HG03045 (cell line): Measurements from ENCODE around the gene CIROP.
"Not testable (repeated sequence)": the region's sequence is repeated elsewhere in the genome, so short reads cannot be mapped to it uniquely, and the experiment has no call there.

Experiments used
- ATAC-seq: cut with Tn5 transposase; IDR thresholded peaks from one replicate; pipeline ENCODE4 v1.9.1; 2021; ENCODE audit warnings: mild to moderate bottlenecking, moderate library complexity; ENCODE audit not compliant: unreplicated experiment

The CIROP gene

DNA sequence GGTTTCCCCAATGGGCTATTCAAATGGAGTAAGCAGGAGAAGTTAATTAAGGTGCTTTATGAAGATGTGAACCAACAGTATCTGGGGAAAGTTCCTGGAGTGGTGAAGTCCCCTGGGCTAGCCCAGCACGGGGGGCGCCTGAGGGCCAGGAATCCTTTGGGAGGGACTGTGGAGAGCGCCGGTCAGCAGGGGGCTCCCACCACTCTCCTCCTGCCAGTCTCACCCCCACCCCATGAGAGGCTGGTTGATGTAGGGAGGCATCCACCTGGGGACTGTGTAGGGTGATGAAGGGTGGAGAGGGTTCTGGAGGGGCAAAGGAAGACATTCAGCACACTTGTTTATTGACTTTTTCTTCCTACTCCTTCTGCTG is 9.9 kb upstream of the CIROP start:
- no peak for ATAC-seq

DNA sequence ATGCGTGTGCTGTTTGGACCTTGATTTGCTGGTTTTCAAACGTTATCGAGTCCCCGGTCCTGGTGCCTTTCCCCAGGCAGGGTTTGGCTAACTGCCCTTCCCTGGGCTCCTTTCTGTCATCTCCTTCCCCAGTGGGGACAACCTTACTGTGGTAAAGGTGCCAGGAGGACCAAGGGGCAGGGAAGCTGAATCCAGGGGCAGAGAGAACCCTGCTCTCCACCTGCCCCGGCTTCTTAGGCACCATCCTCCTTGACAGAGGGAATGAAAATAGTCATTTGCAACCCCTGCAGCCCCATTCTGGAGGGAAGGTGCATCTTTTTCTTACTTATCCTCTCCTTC is 9.3 kb upstream of the CIROP start:
- ATAC-seq = no peak

DNA sequence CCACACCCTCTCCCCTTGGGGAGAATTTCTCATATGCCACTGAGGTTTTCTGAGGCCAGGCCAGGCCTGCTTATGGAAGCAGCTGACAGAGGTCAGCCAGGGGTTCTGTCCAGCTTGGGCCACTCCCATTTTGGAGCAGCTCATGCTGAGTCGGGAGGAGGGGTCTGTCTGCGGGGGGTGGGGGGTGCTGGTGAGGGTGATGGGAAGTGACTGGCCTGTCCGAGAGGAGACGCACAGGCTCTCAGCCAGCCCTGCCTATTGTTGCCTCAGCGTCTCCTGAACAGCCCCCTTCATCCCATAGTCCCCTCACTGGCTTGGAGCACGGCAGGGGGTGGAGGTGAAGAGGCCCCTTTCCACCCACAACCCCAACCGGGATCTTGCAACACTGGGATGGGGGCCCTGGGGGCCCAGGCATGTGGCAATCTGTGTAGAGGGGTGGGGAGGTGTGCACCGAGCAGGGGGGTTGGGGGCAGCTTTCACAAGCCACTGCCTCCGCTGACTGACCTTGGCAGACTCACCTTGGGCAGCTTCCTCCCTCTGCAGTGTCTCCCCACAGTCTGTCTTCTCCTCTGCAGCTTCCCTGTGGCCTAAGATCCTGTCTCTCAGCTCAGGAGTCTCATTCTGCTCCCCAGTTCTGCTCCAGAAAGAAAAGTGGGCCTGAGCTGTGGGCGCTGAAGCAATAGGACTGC is 8.8 kb upstream of the CIROP start:
- no peak for ATAC-seq

DNA sequence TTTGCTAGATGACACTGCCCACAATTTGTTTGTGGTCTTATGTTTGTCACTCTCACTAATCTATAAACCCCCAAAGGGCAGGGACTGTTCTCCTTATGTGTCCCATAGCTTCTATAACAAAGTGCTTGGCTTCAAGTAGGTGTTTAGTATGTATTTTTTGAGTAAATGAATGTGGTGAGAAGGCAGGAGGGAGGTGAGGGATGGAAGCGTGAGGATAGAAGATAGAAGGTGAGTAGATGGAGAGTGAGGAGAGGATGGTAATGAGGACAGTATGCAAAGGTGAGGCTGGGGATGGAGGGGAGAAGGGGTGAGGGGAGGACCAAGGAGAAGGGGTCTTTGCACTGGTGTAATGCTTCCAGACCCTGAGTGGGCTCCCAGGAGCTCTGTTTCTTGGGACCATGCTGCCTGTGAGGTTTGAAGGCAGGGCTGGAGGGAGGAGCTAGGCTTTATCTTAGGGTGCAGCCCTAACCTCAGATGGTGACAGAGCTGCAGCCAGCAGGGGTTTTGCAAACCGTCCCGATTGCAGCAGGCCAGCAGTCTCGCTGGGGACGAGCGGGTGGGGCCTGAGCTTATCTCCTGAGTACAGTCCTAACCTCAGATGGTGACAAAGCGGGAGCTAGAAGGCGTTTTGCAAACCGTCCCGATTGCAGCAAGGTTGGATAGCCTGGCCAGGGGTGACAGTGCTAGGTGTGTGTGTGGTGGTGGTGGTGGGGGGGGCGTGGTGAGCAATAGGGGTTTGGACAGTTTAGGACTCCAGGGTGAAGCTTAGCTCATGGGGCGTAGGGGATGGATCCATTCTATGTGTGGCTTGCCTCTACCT is 7.8 kb upstream of the CIROP start:
- no peak for ATAC-seq

DNA sequence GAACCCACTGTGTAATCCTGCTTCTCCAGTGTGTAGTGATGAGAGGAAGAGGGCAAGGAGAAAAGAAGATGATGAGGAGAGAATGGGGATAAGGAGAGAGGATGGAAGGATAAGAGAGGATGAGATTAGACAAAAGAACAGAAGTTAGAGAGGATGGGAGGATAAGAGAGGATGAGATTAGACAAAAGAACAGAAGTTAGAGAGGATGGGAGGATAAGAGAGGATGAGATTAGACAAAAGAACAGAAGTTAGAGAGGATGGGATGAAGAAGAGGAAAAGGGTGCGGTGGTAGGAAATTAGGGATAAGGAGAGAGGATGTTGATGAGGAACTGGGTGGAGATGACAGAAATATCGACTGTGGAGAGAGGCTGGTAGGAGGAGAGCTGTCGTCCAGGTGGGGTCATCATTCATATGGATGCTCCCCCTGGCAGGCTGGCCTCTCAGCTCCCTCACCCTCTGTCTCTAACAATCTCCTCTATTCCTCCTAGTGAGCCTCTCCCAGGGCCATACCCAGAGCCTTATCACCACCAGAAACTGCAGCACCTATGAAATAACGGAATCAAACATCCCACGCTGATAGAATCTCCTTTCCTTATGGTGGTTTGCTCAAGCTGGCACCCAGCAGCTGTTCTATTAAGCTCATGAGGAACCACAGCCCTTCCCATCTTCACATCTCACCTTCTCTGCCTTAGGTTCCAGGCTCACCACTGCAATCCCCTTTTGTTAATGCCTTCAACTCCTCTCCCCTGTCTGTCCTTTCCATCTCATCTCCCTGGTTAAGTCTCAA is 6.0 kb upstream of the CIROP start:
- no peak for ATAC-seq

DNA sequence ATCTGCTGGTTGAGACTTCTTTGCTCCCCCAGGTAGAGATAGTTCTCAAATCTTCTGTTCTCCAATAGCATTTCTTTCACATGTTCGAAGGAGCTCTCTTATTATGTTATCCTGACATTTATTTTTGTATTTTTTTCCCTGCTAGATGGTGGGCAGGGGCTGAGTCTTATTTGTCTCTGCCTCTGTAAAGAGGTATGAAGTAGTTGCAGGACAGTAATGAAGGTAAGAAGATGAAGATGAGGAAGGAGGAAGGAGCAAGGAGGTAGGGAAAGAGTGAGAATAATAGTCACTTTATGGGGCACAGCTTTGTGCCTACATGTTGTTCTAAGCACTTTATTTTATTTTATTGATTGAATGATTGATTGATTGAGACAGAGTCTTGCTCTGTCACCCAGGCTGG is 5.0 kb upstream of the CIROP start:
- no peak for ATAC-seq

DNA sequence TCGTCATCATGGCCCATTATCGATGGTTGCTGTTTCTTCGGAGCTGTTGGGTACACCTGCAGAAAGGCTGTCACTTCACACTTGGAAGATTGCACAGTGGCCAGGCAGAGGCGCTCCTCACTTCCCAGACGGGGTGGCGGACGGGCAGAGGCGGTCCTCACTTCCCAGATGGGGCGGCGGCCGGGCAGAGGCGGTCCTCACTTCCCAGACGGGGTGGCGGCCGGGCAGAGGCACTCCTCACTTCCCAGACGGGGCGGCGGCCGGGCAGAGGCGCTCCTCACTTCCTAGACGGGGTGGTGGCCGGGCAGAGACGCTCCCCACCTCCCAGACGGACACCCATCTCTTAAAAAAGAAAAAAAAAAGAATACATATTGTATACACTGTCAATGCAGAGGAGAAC is 3.4 kb upstream of the CIROP start:
- not testable (repeated sequence) for ATAC-seq

DNA sequence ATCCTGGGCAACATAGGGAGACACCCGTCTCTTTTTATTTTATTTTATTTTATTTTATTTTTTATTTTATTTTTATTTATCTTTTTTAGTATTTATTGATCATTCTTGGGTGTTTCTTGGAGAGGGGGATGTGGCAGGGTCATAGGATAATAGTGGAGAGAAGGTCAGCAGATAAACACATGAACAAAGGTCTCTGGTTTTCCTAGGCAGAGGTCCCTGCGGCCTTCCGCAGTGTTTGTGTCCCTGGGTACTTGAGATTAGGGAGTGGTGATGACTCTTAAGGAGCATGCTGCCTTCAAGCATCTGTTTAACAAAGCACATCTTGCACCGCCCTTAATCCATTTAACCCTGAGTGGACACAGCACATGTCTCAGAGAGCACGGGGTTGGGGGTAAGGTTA is 2.8 kb upstream of the CIROP start:
- not testable (repeated sequence) for ATAC-seq

DNA sequence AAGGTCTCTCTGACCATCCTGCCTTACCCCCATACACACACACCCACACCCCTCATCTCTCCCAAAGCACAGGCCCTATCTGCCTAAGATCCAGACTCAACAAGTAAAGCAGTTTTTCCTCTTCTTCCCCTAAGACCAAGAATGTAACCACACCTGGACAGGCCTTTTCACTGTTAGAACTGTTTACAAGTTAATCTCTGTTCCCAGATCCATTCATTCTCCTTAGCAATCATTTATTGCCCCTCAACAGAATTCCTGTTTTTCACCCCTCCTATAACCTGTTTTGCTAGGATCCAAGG is 1.9 kb upstream of the CIROP start:
- ATAC-seq = no peak

DNA sequence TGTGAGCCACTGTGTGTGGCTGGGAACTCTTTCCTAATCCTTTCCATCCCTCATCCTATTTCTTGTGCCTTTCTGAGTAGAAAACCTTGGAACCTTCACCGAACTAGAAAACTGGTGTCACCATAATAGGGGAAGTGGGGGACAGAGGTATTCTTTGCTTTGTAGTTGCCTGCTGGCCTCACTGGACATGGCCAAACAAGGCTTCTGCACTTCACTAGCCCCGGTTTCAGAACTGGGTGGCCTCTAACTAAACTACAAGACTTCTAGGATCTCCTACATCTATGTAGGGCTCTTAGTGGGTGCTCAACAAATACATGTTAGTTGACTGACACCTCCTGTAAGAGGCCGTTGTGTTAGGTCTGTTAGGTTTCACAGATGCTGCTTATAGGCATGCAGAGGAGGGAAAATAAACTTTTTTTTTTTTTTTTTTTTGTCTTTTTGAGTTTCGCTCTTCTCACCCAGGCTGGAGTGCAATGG is 597 bp upstream of the CIROP start:
- ATAC-seq = no peak

DNA sequence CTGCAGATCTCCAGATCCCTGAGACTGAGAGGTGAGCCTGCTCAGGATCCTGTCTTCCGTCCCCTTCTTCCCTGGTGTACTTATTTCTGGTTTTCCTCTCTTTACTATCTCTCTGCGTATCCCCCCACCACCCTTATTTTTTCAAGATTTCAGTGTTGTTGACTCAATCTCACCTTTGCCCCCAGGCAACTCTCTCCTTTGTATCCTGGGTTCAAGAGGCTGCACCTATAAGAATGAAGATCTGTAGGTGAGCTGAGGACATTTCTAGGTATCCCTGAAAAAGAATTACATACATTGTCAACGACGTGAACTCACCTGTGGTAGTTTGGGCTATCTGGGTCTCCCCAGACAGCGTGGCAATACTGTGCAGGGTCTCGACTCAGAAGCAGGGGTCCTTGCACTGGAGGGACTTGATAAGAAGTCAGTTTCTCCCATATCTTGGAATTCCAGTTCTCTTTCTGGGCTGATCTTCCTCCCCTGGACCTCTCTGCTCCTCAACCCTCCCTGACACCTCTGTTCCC is 659 bp downstream of the CIROP start:
- ATAC-seq = no peak

DNA sequence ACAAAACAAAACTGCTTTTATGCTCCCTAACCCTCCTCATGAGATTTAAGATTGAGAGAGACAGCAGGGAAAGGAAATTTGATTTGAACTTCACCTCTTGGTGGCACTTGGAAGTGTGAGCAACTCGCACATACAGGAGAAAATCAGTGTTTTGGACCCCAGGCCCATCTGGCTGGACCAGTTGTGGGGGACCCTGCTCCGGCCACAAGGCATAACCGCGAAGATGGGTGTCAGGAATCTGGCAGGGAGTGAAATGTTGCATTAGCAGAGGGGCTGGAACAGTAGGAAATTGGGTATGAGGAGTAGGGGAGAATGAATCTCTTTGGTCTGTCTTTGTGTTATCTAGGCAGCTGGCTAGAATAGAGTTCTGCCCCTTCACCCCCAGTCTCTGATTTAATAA is 1.2 kb downstream of the CIROP start:
- no peak for ATAC-seq

DNA sequence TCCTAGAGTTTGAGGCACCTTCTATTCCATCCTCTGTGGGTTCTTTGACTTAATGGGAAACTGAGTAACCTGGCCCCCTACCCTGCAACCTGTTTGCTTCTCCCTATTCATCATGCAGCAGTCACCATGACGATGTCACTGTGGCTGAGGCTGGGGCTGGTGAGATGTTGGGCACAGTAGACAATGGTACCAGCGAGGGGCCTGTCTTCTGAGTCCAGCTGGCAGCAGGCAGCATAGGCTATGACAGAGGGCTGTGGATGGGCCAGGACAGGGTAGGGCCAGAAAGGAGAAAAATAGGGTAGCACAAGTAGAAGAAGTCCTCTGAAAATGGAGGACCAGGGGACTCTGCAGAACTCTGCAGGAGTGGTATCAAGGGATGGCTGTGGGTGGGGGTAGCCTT is 2.0 kb downstream of the CIROP start:
- no peak for ATAC-seq

DNA sequence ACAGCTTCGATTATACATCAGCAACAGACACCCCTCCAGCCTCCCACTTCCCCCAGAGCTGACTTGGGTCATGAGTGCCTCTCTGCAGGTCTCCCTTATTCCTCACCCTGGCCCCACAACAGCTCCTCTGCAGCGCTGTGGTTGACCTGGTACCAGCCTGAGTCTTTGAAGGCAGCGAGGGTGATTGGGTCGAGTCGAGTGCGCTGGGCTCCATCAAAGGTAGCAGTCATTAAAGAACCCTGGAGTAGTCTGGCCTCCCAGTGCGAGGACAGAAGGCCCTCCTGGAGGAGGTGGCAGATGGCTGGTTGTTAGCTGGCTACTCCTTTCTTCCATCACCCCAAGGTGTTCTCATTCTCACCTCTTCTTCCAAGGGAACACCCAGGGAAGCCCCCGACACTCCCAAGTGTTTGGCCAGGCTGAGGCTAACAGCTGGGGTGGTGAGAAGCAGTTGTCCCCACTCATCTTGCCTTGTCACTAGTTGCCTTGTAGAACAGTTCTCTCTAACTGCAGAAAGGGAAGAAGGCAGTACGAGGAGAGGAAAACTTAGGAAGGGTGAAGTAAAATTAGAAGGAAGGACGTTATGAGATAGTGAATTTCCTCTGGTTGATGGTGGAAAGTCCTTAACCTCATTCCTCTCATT is 2.7 kb downstream of the CIROP start:
- ATAC-seq = no peak

DNA sequence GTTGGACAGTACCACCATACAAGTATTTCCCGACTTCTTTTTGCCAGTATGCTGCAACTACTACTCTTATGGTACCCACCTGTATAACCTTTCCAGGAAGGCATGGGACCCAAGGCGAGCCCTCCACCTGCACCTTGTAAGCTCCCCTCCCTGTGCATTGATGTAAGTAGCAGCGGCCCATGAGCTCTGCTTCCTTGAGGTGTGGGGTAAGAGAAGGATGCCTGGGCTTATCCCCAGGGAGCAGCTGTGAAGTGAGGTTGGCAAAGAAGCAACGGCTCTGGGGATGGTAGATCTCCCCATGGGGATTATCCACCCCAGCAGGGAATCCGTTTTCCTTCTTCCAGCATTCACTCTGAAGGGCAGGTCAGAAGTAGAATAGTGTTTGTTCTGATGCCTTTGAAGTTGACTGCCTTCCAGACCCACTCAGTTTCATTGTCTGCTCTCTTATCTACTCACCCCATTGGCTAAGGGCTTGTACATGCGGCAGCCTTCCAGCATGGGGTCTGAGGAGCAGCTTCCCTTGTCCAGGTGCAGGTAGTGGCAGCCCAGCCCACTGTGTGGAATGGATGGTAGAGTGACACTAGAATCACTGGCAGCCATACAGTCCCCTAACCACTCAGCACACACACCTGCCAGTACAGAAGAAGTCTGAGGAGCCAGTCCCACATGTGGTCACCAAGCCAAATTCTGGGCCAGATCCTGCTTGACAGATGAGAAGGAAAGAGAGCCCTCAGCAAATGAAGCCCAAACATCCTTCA is 3.4 kb downstream of the CIROP start:
- ATAC-seq = no peak

DNA sequence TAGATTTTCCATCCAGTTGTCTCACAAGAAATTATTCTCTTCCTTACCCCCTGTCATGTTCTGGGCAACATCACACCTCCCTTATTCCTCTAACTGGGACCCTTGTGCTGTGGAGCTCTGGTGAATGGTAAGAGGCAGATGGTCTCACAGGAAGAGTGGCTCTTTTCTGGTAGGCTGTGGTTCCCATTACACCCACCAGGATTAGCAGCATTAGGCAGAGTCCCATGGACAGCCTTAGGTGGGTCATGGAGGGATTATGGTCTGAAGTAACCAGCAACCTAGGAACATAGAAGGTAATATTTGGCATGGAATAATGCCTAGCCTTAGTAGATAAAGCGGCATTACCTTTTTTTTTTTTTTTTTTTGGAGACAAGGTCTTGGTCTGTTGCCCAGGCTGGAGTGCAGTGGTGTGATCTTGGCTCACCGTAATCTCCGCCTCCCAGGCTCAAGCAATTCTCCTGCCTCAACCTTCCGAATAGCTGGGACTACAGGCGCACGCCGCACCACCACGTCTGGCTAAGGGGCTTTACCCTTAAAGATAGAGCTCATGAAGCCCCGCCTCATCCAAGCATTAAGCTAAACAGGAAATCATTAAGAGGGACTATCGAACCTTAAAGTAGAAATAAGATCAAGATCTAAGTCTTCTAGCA is 5.5 kb downstream of the CIROP start:
- ATAC-seq = no peak

DNA sequence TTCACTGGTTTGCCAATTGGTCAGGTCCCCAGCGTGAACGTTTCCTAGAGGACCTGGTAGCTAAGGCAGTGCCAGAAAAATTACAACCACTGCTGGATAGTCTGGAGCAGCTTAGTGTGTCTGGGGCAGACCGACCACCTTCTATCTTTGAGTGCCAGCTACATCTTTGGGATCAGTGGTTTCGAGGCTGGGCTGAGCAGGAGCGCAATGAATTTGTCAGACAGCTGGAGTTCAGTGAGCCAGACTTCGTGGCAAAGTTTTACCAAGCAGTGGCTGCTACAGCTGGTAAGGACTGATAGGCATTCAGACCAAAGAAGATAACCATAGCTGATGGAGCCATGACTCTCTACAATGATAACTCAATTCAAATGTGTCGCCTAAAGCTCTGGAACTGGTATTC is 7.0 kb downstream of the CIROP start:
- no peak for ATAC-seq

DNA sequence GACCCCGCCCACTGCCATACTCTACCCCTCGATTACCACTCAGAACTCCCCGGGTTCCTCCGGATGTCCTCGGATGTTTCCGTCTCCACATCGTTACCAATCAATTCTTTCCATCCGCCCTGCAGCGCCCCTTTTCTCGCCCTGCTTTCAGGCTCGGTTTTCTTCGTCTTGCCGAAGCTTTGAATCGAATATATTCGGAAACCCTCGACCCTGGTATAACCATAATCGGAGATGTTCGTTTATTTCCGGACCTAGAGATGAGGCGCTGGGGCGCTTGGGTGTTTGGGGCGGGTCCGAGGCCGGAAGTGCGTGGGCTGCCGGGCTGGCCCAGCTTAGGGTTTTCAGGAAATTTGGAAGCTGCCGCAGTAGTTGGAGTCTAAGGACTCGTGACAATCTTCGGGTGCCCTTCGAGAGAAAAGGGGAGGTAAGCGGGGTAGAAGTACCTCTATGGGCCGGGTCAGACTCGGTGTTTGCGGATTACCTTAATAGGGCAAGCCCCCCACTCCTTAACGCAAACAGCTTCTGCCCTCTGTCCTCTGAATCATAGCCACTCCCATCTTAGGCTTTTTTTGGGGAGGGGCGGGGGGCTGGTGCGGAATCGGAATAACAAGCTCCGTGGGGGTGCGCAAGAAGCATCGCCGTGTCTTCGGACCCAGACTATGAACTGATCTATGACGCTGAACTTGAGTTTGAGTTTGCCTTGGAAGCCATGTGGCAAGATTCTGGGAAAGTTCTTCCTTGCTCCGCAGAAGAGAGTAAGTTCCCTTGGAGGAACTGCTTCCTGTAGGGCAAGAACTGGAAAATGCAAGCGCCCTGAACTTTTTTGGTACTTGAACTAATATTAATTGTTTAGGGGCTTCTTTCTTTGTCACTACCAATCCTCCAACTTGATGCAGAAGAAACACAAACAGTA is 9.3 kb downstream of the CIROP start, which contains the start of gene C14orf119:
C14orf119 (plus strand) TSS at position 310 of the 913 bp plus-strand sequence. CDS start 2,154 bp downstream, outside the sequence.
- peak; percentile 92 for ATAC-seq

DNA sequence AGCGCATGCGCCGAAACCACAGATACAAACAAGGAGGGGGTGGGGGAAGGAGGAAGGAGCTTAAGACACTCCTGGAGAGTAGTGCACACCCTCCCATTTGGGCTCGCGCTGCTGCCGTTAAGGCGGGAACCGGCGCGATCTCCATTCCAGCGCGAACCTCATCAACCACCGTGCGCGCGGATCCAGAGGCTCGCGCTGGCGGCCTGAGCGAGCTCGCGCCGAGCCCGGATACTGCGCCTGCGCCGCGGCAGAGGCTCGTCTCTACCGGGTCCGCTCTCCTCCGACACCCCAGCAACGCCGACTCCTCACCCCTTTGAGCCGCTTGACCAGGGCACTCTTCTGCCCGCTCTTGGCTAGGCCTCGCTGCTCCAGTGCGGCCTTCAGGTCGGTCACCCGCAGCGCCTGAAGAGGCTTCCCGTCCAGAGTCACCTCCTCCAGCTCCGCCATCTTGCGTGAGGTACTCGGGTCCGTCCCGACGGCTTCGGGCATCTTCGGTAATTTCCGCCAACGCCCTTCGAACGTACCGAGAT is 10.1 kb downstream of the CIROP start, which contains the start of gene ACIN1:
ACIN1 (minus strand) TSS at position 471 of the 530 bp plus-strand sequence; CDS start at position 447, 24 bp downstream.
- ATAC-seq = peak; percentile 40
